ENCODE results near the gene KCNJ15.

DNA sequence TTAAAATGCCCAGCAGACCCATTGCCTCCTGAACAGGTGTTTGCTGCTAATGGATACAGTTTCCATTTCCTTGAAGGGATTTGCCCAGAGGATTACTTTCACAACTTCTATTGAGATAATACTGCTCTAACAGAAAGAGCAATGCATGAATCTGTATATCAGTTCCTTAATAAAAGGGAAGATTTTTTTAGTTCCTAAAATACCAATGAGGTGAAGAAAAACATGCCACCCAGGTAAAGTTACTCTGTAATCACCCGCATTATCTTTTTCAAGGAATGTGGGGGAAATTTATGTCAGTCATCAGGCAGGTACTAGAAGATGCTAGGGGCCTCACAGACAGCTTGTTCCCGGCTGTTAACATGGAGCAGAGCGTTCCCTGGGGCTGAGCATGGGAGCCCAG lies 41.1 kb downstream of the KCNJ15 start:
- TF ChIP-seq, protein P1, sequence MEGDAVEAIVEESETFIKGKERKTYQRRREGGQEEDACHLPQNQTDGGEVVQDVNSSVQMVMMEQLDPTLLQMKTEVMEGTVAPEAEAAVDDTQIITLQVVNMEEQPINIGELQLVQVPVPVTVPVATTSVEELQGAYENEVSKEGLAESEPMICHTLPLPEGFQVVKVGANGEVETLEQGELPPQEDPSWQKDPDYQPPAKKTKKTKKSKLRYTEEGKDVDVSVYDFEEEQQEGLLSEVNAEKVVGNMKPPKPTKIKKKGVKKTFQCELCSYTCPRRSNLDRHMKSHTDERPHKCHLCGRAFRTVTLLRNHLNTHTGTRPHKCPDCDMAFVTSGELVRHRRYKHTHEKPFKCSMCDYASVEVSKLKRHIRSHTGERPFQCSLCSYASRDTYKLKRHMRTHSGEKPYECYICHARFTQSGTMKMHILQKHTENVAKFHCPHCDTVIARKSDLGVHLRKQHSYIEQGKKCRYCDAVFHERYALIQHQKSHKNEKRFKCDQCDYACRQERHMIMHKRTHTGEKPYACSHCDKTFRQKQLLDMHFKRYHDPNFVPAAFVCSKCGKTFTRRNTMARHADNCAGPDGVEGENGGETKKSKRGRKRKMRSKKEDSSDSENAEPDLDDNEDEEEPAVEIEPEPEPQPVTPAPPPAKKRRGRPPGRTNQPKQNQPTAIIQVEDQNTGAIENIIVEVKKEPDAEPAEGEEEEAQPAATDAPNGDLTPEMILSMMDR (IDR thresholded peaks at IDR 0.05): no peak
- TF ChIP-seq POLR2A (IDR thresholded peaks at IDR 0.05) (no peak), EP300 (IDR thresholded peaks at IDR 0.05) (no peak)

All from ovary (tissue), 3 donors.